ENCODE measurements around the gene MAG.

GRCh38 chr19:35291259-35291658, 702 bp upstream of the MAG start:
- TF ChIP-seq CSRNP3 (CRISPR knock-in tag; IDR thresholded peaks at IDR 0.05), result no peak
- no peak for TF ChIP-seq TOX (CRISPR knock-in tag; IDR thresholded peaks at IDR 0.05; ENCODE audit: borderline replicate concordance)
- no peak for TF ChIP-seq TSHZ2 (CRISPR knock-in tag; IDR thresholded peaks at IDR 0.05)
- no peak for TF ChIP-seq GLIS3 (CRISPR knock-in tag; IDR thresholded peaks at IDR 0.05)
- no peak for TF ChIP-seq BACH2 (CRISPR knock-in tag; IDR thresholded peaks at IDR 0.05; ENCODE audit: borderline replicate concordance)
- TF ChIP-seq PPARA (CRISPR knock-in tag; IDR thresholded peaks at IDR 0.05; ENCODE audit: borderline replicate concordance), result no peak
- no peak for TF ChIP-seq PATZ1 (CRISPR knock-in tag; IDR thresholded peaks at IDR 0.05; ENCODE audit: borderline replicate concordance)
- TF ChIP-seq ARNTL (CRISPR knock-in tag; IDR thresholded peaks at IDR 0.05; ENCODE audit: borderline replicate concordance, low read depth), result no peak
- no peak for TF ChIP-seq ZFP3 (CRISPR knock-in tag; IDR thresholded peaks at IDR 0.05)
- TF ChIP-seq ISL1 (CRISPR knock-in tag; IDR thresholded peaks at IDR 0.05), result no peak
- TF ChIP-seq ESRRG (CRISPR knock-in tag; IDR thresholded peaks at IDR 0.05), result no peak
- no peak for TF ChIP-seq SNAI2 (CRISPR knock-in tag; IDR thresholded peaks at IDR 0.05)
- TF ChIP-seq ZC3H10 (CRISPR knock-in tag; IDR thresholded peaks at IDR 0.05), result no peak
- TF ChIP-seq TCF4 (CRISPR knock-in tag; IDR thresholded peaks at IDR 0.05; ENCODE audit: borderline replicate concordance), result no peak

Data from SK-N-SH treated with all-trans-retinoic acid at 6 μM for 48 hours (cell line).